Fibroblast of the aortic adventitia (primary cell): ENCODE results near the gene EMC10. TPM values are rescaled to one million over a fixed set of nuclear protein-coding genes. Genes with fewer than 3 reads are reported as not detected.

Experiments
- DNase-seq: peaks from one replicate; pipeline ENCODE4 v3.0.0-alpha.2; 2010; ENCODE audit warnings: low read depth
- H3K4me3 ChIP-seq: 2 replicates; pipeline ENCODE4 v1.5.1; 2011; ENCODE audit warnings: low read depth, mild to moderate bottlenecking, control low read depth, low read length, moderate library complexity
- CTCF ChIP-seq: IDR thresholded peaks from 2 replicates; pipeline ENCODE4 v1.5.1; 2011; ENCODE audit warnings: mild to moderate bottlenecking, low read length, control low read depth, inconsistent platforms; ENCODE audit not compliant: insufficient read depth
- total RNA-seq: library from RNA; depleted of rRNA; stranded (reverse); fragments of >200 nt; gene quantifications from 2 replicates; pipeline ENCODE4 v1.2.3, GENCODE V29; 2012; ENCODE audit warnings: low replicate concordance

Gene EMC10
- total RNA-seq, 1 donor = 22.8 TPM

- H3K4me3 ChIP-seq = no peak overlapping the region
- DNase-seq = no peak
- no peak for TF ChIP-seq CTCF
Observed at GRCh38 chr19:50453243-50453642, 23.1 kb upstream of the EMC10 start.

GRCh38 chr19:50455992-50456391 lies 20.3 kb upstream of the EMC10 start:
- no peak overlapping the region for H3K4me3 ChIP-seq
- DNase-seq = no peak
- TF ChIP-seq CTCF = no peak

- H3K4me3 ChIP-seq = no peak overlapping the region
- no peak for TF ChIP-seq CTCF
- no peak for DNase-seq
Observed at GRCh38 chr19:50457300-50457699, 19.0 kb upstream of the EMC10 start.

- no peak for TF ChIP-seq CTCF
- DNase-seq = peak; percentile 6
- no peak overlapping the region for H3K4me3 ChIP-seq
Observed at GRCh38 chr19:50458396-50459066, 17.8 kb upstream of the EMC10 start.

GRCh38 chr19:50459067-50459456 lies 17.2 kb upstream of the EMC10 start:
- TF ChIP-seq CTCF = no peak
- DNase-seq = no peak

GRCh38 chr19:50459638-50460037 lies 16.7 kb upstream of the EMC10 start:
- TF ChIP-seq CTCF = no peak
- H3K4me3 ChIP-seq = no peak overlapping the region
- no peak for DNase-seq

More at GRCh38 chr19:50459067-50459456, 17.2 kb upstream of the EMC10 start:
- no peak overlapping the region for H3K4me3 ChIP-seq
